GM18858 (cell line): ENCODE data around the gene PTPRN.

Experiments used
- ATAC-seq: cut with Tn5 transposase; IDR thresholded peaks from one replicate; pipeline ENCODE4 v1.9.1; 2021; ENCODE audit not compliant: unreplicated experiment

PTPRN gene

DNA sequence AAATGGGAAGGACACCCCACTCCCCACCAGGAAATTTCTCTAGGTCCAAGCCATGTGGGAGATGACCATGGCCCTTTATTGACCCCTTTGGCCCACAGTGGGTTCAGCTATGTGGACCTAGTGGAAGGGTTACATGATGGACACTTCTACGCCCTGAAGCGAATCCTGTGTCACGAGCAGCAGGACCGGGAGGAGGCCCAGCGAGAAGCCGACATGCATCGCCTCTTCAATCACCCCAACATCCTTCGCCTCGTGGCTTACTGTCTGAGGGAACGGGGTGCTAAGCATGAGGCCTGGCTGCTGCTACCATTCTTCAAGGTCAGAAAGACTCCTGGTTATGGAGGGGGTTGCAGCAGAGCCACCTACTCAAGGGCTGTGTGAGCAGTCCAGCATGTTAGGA is 62.6 kb downstream of the PTPRN start:
- ATAC-seq = no peak

DNA sequence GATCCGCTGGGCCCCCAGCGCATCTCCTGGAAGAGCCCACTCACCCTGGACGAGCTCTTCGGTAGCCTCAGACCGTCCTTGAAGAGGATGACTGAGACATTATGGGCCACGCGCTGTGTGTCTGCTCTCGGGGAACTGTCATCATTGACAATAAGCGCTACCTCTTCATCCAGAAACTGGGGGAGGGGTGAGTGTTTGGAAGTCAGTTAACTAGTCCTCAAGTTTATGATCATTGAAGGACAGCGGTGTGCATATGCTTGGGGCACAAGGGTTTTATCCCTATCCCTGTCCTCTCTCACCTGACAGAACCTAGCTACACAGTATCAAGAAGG is 63.3 kb downstream of the PTPRN start:
- no peak for ATAC-seq

- peak; percentile 66 for ATAC-seq
Observed at GRCh38 chr2:219245148-219245898, 63.9 kb downstream of the PTPRN start, which contains the start of the genes GLB1L and STK16. Gene GLB1L (minus strand): TSS chr2:219245444. CDS start chr2:219243573, 1,871 bp downstream. Gene STK16 (plus strand): TSS chr2:219245479. CDS start chr2:219246000, 521 bp downstream.

DNA sequence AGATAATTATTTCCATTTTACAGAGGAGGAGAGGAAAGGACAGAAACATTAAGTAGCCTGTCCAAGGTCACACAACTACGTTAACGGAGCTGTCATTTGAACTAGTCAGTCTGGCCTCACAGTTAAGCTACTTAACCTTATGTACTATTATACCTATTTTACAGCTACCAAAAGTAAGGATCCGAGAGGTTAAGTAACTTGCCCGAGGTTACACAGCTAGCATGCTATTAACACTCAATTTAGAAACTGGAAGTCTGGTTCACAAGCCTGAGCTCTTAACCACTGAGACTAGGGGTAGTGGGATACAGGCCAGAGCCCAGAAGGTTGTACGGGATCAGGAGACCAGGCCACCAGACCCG is 64.4 kb downstream of the PTPRN start:
- no peak for ATAC-seq

- ATAC-seq = no peak
Observed at GRCh38 chr2:219243291-219243761, 65.9 kb downstream of the PTPRN start.
